Tibial nerve (tissue), 4 donors: Measurements from ENCODE around the gene SULT1C4. TPM values are rescaled to one million over a fixed set of nuclear protein-coding genes. Genes with fewer than 3 reads are reported as not detected.
"Not testable (repeated sequence)": the region's sequence is repeated elsewhere in the genome, so short reads cannot be mapped to it uniquely, and the experiment has no call there.

ENCODE experiments used
- DNase-seq, 2 donors: peaks; one replicate each; pipeline ENCODE4 v3.0.0-alpha.2; 2019; ENCODE audit warnings: low spot score in 2 of 2
- H3K27ac ChIP-seq, 4 donors: fragments of 200-600 bp; sonication (generic) in 3 of 4; one replicate each; pipeline ENCODE4 v1.5.1; 2017 to 2019; ENCODE audit warnings: mild to moderate bottlenecking in 1 of 4
- H3K27me3 ChIP-seq, 2 donors: fragments of 200-600 bp; sonication (generic) in 1 of 2; one replicate each; pipeline versions ENCODE4 v1.5.1 to v1.6.0; 2017 to 2019
- H3K36me3 ChIP-seq, 3 donors: fragments of 200-600 bp; sonication (generic); one replicate each; pipeline ENCODE4 v1.5.1; 2018 to 2019
- H3K4me1 ChIP-seq, 4 donors: fragments of 200-600 bp; sonication (generic) in 3 of 4; one replicate each; pipeline ENCODE4 v1.5.1; 2017 to 2019
- H3K4me3 ChIP-seq, 4 donors: fragments of 200-600 bp; sonication (generic) in 3 of 4; one replicate each; pipeline ENCODE4 v1.5.1; 2017 to 2019; ENCODE audit warnings: mild to moderate bottlenecking in 1 of 4, moderate library complexity in 1 of 4
- H3K9me3 ChIP-seq, 4 donors: fragments of 200-600 bp; sonication (generic) in 3 of 4; one replicate each; pipeline ENCODE4 v1.5.1; 2017 to 2019
- EP300 ChIP-seq, 2 donors: sonication (generic); formaldehyde crosslinking; IDR thresholded peaks; one replicate each; pipeline ENCODE4 v1.6.1; 2017; ENCODE audit warnings: antibody characterized with exemption in 2 of 2, mild to moderate bottlenecking in 1 of 2
- POLR2A ChIP-seq, 2 donors: fragments of 450-650 bp; IDR thresholded peaks; one replicate each; pipeline ENCODE4 v1.6.1; 2017; ENCODE audit warnings: antibody characterized with exemption in 2 of 2, mild to moderate bottlenecking in 2 of 2, moderate library complexity in 2 of 2
- WGBS, 2 donors: methylation state at CpG; one replicate each; pipeline ENCODE4 v1.1.5; 2018; 5-methylcytosine and 5-hydroxymethylcytosine counted together
- total RNA-seq, 4 donors: library from RNA; depleted of rRNA; stranded (reverse); fragments of >200 nt; gene quantifications; one replicate each; pipeline ENCODE4 v1.1.0, GENCODE V29; 2016
- TF ChIP-seq, protein P1 (sequence below), 5 experiments: fragments of 200-600 bp in 3 of 5; fragments of 450-650 bp in 2 of 5; sonication (generic) in 3 of 5; IDR thresholded peaks; one replicate each; pipeline ENCODE4 v1.5.1; 2016 to 2019; ENCODE audit warnings: antibody characterized with exemption in 5 of 5, mild to moderate bottlenecking in 3 of 5, moderate library complexity in 2 of 5

SULT1C4 gene
- total RNA-seq, 4 donors from 2014 or later, result 1.7 to 5.7 (median 3.1) TPM

DNA sequence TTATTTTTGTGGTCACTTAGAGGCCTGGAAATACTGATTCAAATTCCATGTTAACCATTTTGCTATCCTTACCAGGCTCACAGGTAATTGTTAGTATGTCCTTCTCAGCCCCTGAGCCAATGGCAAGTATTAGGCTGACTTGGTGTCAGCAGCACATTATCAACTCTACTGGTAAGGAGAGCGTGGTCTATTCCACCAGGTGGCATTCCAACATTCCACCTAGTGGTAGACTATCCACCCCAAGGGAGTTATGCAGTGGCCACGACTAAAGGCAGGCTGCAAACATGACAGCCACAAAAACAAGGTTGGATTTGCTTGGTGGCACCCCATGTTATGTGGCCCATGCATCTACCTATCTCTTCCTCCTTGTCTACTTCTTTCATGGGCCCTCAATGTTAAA lies 39.5 kb downstream of the SULT1C4 start:
- Histone ChIP-seq H3K4me1 (no peaks in the 10 kb centered on the region), H3K27ac (no peak overlapping the region), H3K27me3 (no peaks in the 10 kb centered on the region), H3K9me3 (no peaks in the 10 kb centered on the region), H3K4me3 (no peak overlapping the region), H3K36me3 (no peaks in the 10 kb centered on the region)
- no peak for DNase-seq
- TF ChIP-seq EP300 (IDR thresholded peaks at IDR 0.05) (no peak), POLR2A (IDR thresholded peaks at IDR 0.05) (no peak)
- TF ChIP-seq, protein P1, sequence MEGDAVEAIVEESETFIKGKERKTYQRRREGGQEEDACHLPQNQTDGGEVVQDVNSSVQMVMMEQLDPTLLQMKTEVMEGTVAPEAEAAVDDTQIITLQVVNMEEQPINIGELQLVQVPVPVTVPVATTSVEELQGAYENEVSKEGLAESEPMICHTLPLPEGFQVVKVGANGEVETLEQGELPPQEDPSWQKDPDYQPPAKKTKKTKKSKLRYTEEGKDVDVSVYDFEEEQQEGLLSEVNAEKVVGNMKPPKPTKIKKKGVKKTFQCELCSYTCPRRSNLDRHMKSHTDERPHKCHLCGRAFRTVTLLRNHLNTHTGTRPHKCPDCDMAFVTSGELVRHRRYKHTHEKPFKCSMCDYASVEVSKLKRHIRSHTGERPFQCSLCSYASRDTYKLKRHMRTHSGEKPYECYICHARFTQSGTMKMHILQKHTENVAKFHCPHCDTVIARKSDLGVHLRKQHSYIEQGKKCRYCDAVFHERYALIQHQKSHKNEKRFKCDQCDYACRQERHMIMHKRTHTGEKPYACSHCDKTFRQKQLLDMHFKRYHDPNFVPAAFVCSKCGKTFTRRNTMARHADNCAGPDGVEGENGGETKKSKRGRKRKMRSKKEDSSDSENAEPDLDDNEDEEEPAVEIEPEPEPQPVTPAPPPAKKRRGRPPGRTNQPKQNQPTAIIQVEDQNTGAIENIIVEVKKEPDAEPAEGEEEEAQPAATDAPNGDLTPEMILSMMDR (IDR thresholded peaks at IDR 0.05), result no peak
- WGBS, 2 donors, result 80 to 88% methylated on average over 2 of the region's 2 CpGs

GRCh38 chr2:108418416-108418815 lies 40.7 kb downstream of the SULT1C4 start:
- no peaks in the 10 kb centered on the region for H3K36me3 ChIP-seq
- H3K9me3 ChIP-seq, result no peaks in the 10 kb centered on the region
- H3K4me1 ChIP-seq, result no peaks in the 10 kb centered on the region
- H3K4me3 ChIP-seq, result no peak overlapping the region
- no peaks in the 10 kb centered on the region for H3K27me3 ChIP-seq
- 63 to 70% methylated on average over 4 of the region's 4 CpGs for WGBS, 2 donors
- TF ChIP-seq EP300 (IDR thresholded peaks at IDR 0.05) (no peak), POLR2A (IDR thresholded peaks at IDR 0.05) (no peak)
- TF ChIP-seq, protein P1 (IDR thresholded peaks at IDR 0.05), result no peak
- DNase-seq, result no peak
- no peak overlapping the region for H3K27ac ChIP-seq

DNA sequence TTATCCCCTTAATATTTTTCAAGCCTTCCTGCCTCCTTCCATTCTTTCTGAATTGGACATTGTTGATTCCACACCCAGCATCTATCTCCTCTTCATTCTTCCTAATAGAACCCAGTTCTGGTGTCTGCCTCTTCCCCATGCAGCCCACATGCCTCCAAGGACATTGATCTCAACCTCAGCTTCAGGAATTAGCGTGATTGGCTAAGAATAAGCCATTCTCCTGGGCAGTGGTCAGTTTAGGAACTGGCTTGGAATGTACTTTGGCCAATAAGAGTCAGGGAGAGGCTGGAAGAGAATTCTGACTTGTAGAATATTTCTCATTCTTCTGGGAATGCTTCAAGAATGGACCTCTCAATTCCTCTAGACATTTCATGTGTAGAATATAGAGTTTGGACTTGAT lies 45.3 kb downstream of the SULT1C4 start:
- Histone ChIP-seq H3K4me1 (no peaks in the 10 kb centered on the region), H3K4me3 (no peak overlapping the region), H3K9me3 (no peaks in the 10 kb centered on the region), H3K27ac (no peak overlapping the region), H3K27me3 (no peaks in the 10 kb centered on the region), H3K36me3 (no peaks in the 10 kb centered on the region)
- WGBS, 2 donors, result 83 to 85% methylated on average over 1 of the region's 1 CpG
- no peak for DNase-seq
- no peak for TF ChIP-seq EP300 (IDR thresholded peaks at IDR 0.05)
- no peak for TF ChIP-seq POLR2A (IDR thresholded peaks at IDR 0.05)
- TF ChIP-seq, protein P1 (IDR thresholded peaks at IDR 0.05), result no peak

- no peaks in the 10 kb centered on the region for H3K36me3 ChIP-seq
- no peak overlapping the region for H3K4me3 ChIP-seq
- 81 to 91% methylated on average over 8 of the region's 8 CpGs for WGBS, 2 donors
- no peaks in the 10 kb centered on the region for H3K4me1 ChIP-seq
- H3K27ac ChIP-seq, result no peak overlapping the region
- H3K27me3 ChIP-seq, result no peaks in the 10 kb centered on the region
- DNase-seq, result no peak
- TF ChIP-seq, protein P1 (IDR thresholded peaks at IDR 0.05), result no peak
- TF ChIP-seq POLR2A (IDR thresholded peaks at IDR 0.05) (no peak), EP300 (IDR thresholded peaks at IDR 0.05) (no peak)
- no peaks in the 10 kb centered on the region for H3K9me3 ChIP-seq
Measured at GRCh38 chr2:108423502-108424251, 45.9 kb downstream of the SULT1C4 start.

- H3K4me1 ChIP-seq, result no peaks in the 10 kb centered on the region
- H3K27ac ChIP-seq, result no peak overlapping the region
- WGBS, 2 donors, result 66 to 70% methylated on average over 2 of the region's 2 CpGs
- no peak for TF ChIP-seq POLR2A (IDR thresholded peaks at IDR 0.05)
- TF ChIP-seq, protein P1 (IDR thresholded peaks at IDR 0.05), result no peak
- TF ChIP-seq EP300 (IDR thresholded peaks at IDR 0.05), result no peak
- no peak overlapping the region for H3K4me3 ChIP-seq
- no peaks in the 10 kb centered on the region for H3K27me3 ChIP-seq
- no peak for DNase-seq
- no peaks in the 10 kb centered on the region for H3K9me3 ChIP-seq
- no peaks in the 10 kb centered on the region for H3K36me3 ChIP-seq
Measured at GRCh38 chr2:108428286-108429009, 50.7 kb downstream of the SULT1C4 start.

- not testable (repeated sequence) for H3K36me3 ChIP-seq, H3K9me3 ChIP-seq, DNase-seq, H3K4me3 ChIP-seq, H3K4me1 ChIP-seq, H3K27ac ChIP-seq, H3K27me3 ChIP-seq
- 100% methylated on average over 1 of the region's 1 CpG for WGBS, 2 donors
Measured at GRCh38 chr2:108435578-108435977, 57.8 kb downstream of the SULT1C4 start.
